Thoracic aorta (tissue), 2 donors: ENCODE results near the gene KARS1. TPM values are rescaled to one million over a fixed set of nuclear protein-coding genes. Genes with fewer than 3 reads are reported as not detected.

Source experiments
- ATAC-seq: fragments of 150-250 bp; one replicate; pipeline ENCODE4 v1.8.0; 2017; ENCODE audit warnings: low read depth; ENCODE audit not compliant: insufficient number of reproducible peaks, low FRiP score
- DNase-seq: peaks from one replicate; pipeline ENCODE4 v3.0.0-alpha.2; 2020; ENCODE audit warnings: low spot score
- H3K27ac ChIP-seq, 2 donors: fragments of 200-600 bp; sonication (generic); 1 replicate in 1 of 2; 2 replicates in 1 of 2; pipeline ENCODE4 v1.5.1; 2016; ENCODE audit warnings: mild to moderate bottlenecking in 2 of 2, moderate library complexity in 2 of 2
- H3K27me3 ChIP-seq: fragments of 200-600 bp; sonication (generic); replicated peaks from 2 replicates; pipeline ENCODE4 v1.6.0; 2016; ENCODE audit warnings: mild to moderate bottlenecking; ENCODE audit not compliant: insufficient read depth
- H3K36me3 ChIP-seq: fragments of 200-600 bp; sonication (generic); one replicate; pipeline ENCODE4 v1.5.1; 2016
- H3K4me1 ChIP-seq, 2 donors: fragments of 200-600 bp; sonication (generic); 1 replicate in 1 of 2; 2 replicates in 1 of 2; pipeline versions ENCODE4 v1.5.1 to v1.6.0; 2016; ENCODE audit warnings: low read depth in 2 of 2, mild to moderate bottlenecking in 1 of 2; ENCODE audit not compliant: control insufficient read depth in 1 of 2
- H3K4me3 ChIP-seq: fragments of 200-600 bp; sonication (generic); 2 replicates; pipeline ENCODE4 v1.5.1; 2016; ENCODE audit warnings: mild to moderate bottlenecking
- H3K9me3 ChIP-seq: fragments of 200-600 bp; sonication (generic); 2 replicates; pipeline ENCODE4 v1.5.1; 2016
- CTCF ChIP-seq: fragments of 200-600 bp; sonication (generic); IDR thresholded peaks from one replicate; pipeline ENCODE4 v1.5.1; 2019; ENCODE audit warnings: antibody characterized with exemption
- total RNA-seq, 2 donors: library from RNA; depleted of rRNA; stranded (reverse); fragments of >200 nt; gene quantifications; one replicate each; pipeline versions ENCODE4 v1.1.0 to v1.2.3, GENCODE V29; 2016

Gene KARS1
- total RNA-seq, 2 donors from 2014 or later: 71.5 to 76.1 TPM

GRCh38 chr16:75614066-75614897 is 33.2 kb downstream of the KARS1 start:
- H3K4me3 ChIP-seq: no peak overlapping the region
- no peak for TF ChIP-seq CTCF
- ATAC-seq (no peak), DNase-seq (no peak)
- no peaks in the 10 kb centered on the region for H3K27me3 ChIP-seq
- H3K27ac ChIP-seq: no peak overlapping the region
- H3K4me1 ChIP-seq: no peaks in the 10 kb centered on the region
- H3K36me3 ChIP-seq: peaks cover 42% of the 10 kb centered on the region
- H3K9me3 ChIP-seq: no peaks in the 10 kb centered on the region

DNA sequence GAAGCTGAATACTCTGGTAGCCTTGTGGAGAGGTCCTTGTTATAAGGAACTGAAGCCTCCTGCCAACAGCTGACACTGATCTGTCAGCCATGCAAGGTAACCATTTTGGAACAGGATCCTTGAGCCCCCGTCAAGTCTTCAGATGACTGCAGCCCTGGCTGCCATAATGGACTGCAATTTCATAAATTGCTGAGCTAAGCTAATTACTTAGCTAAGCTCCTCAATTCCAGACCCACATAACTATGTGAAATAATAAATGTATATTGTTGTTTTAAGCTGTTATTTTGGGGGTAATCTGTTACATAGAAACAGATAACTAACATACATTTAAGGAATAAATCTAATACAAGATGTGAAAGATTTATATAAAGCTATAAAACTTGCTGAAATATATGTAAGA is 41.0 kb downstream of the KARS1 start:
- DNase-seq (no peak), ATAC-seq (no peak)
- H3K27ac ChIP-seq: no peak overlapping the region
- no peaks in the 10 kb centered on the region for H3K4me1 ChIP-seq
- H3K27me3 ChIP-seq: no peaks in the 10 kb centered on the region
- no peak for TF ChIP-seq CTCF
- H3K4me3 ChIP-seq: no peak overlapping the region
- peaks cover 28% of the 10 kb centered on the region for H3K36me3 ChIP-seq
- H3K9me3 ChIP-seq: no peaks in the 10 kb centered on the region

GRCh38 chr16:75603241-75603640 is 44.2 kb downstream of the KARS1 start:
- Histone ChIP-seq H3K27me3 (no peaks in the 10 kb centered on the region), H3K36me3 (peaks cover 28% of the 10 kb centered on the region), H3K4me3 (no peak overlapping the region), H3K4me1 (peaks cover 0 to 13% of the 10 kb centered on the region in 2 donors), H3K27ac (no peak overlapping the region), H3K9me3 (no peaks in the 10 kb centered on the region)
- DNase-seq (no peak), ATAC-seq (no peak)
- TF ChIP-seq CTCF: no peak

DNA sequence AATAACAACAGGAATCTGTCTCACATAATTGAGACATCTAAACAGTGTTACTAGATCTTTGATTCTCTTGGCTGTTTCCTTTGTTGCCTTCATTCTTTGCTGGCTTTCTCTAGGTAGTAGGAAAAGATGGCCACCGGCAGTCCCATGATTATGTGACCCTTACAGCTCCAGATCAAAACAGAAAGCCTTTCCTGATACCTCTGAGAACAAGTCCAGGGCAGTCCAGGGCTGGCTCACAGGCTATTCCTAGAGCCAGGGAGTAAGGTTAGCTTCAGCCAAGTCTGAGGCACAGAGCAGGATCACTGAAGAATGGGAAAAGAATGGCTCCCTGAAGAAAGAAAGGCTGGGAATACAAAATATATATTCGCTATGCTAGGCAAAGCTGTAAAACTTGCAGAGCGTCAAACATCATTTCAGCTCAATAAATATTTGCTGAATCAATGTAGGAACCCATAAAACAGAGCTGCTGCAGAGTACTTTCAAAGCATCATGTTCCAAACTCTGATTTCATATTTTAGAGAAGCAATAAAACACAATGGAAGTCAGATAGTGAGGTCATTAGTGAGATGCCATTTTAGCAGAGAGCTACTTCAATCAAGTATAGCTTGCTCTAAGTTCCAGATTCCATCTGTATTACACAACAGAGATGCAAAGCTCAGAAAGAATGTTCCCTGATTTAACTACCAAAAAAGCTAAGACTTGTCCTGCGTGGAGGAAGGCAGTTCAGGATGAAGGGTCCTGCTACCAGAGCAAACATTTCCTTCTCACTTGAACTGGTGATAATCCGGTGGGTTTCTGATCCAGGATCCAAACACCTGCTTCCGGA is 47.8 kb downstream of the KARS1 start:
- H3K27ac ChIP-seq: peak overlapping the region; percentile 55 to 58
- no peak for TF ChIP-seq CTCF
- H3K9me3 ChIP-seq: no peaks in the 10 kb centered on the region
- peaks cover 0 to 22% of the 10 kb centered on the region in 2 donors for H3K4me1 ChIP-seq
- DNase-seq (no peak), ATAC-seq (no peak)
- H3K4me3 ChIP-seq: no peak overlapping the region
- peaks cover 34% of the 10 kb centered on the region for H3K36me3 ChIP-seq
- H3K27me3 ChIP-seq: no peaks in the 10 kb centered on the region
